ENCODE data around the gene TBR1. TPM values are rescaled to one million over a fixed set of nuclear protein-coding genes. Genes with fewer than 3 reads are reported as not detected.

Gene TBR1
- polyA plus RNA-seq, 1 of the 3 experiments (the other 2 are of a cell fraction), result not detected

DNA sequence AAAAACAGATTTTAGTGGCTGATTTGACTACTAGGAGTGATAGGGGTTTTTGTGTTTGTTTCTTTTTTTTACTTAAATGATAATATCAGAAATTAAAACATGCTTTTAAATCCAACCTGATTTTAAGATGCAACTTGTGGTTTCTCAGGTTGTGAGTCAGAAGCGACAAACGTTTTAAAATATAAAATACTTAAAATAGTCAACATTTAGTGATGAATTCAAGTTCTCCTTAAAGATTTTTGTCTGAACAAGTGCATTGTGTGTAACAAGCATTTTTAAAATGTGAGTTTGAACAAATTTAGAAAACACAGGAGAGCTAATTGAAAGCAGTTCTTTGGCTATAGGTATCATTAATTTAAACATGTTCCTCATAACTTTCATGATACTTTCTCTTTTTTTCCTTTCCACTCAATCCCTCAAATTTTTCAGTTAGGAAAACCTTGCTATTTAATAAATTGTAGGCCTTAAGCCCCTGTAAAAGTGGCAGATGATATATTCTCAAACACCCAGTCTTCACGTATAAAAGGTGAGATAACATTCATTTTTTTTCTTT, 3.6 kb downstream of the TBR1 start:
- Histone ChIP-seq H2AFZ (ENCODE audit: low read depth) (no peak overlapping the region), H3K9ac (no peak overlapping the region), H4K20me1 (ENCODE audit: insufficient read depth) (no peaks in the 10 kb centered on the region), H3K36me3 (replicated peaks in 1 of 2; ENCODE audit: control insufficient read depth in 1 of 2, insufficient read depth in 2 of 2, low read length in 1 of 2) (no peaks in the 10 kb centered on the region), H3K27ac (ENCODE audit: low read depth in 2 of 2, low read length in 1 of 2) (no peak overlapping the region), H3K27me3 (ENCODE audit: insufficient read depth) (peaks cover 77% of the 10 kb centered on the region), H3K4me2 (no peak overlapping the region), H3K79me2 (ENCODE audit: insufficient read depth) (no peaks in the 10 kb centered on the region), H3K4me3 (ENCODE audit: low read depth in 2 of 2, low read length in 1 of 2) (no peak overlapping the region), H3K9me3 (no peaks in the 10 kb centered on the region), H3K9me2 (no peaks in the 10 kb centered on the region), H3K4me1 (ENCODE audit: control insufficient read depth in 1 of 2, insufficient read depth in 2 of 2, low read depth in 1 of 2, low read length in 1 of 2) (peaks cover 0 to 37% of the 10 kb centered on the region in 2 experiments; a peak in 1 of 4 replicates), H3F3A (replicated peaks; ENCODE audit: insufficient read depth) (no peaks in the 10 kb centered on the region)
- TF ChIP-seq, protein P1, sequence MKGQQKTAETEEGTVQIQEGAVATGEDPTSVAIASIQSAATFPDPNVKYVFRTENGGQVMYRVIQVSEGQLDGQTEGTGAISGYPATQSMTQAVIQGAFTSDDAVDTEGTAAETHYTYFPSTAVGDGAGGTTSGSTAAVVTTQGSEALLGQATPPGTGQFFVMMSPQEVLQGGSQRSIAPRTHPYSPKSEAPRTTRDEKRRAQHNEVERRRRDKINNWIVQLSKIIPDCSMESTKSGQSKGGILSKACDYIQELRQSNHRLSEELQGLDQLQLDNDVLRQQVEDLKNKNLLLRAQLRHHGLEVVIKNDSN (IDR thresholded peaks at IDR 0.05; ENCODE audit: borderline replicate concordance, low read depth), result no peak
- TF ChIP-seq RAD21 (IDR thresholded peaks at IDR 0.05; ENCODE audit: low read length) (no peak), RXRA (IDR thresholded peaks at IDR 0.05; ENCODE audit: borderline replicate concordance, low read depth) (no peak), CHD2 (IDR thresholded peaks at IDR 0.05; ENCODE audit: low read length, partially characterized antibody) (no peak), JUND (IDR thresholded peaks at IDR 0.05) (no peak), GABPA (IDR thresholded peaks at IDR 0.05; ENCODE audit: low read depth) (no peak), FOSL2 (IDR thresholded peaks at IDR 0.05; ENCODE audit: borderline replicate concordance, low read depth) (no peak), SMC3 (IDR thresholded peaks at IDR 0.05; ENCODE audit: low read depth, low read length) (no peak)
- TF ChIP-seq, protein P2, sequence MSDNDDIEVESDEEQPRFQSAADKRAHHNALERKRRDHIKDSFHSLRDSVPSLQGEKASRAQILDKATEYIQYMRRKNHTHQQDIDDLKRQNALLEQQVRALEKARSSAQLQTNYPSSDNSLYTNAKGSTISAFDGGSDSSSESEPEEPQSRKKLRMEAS (IDR thresholded peaks at IDR 0.05; ENCODE audit: low read depth), result no peak
- TF ChIP-seq, protein P3, sequence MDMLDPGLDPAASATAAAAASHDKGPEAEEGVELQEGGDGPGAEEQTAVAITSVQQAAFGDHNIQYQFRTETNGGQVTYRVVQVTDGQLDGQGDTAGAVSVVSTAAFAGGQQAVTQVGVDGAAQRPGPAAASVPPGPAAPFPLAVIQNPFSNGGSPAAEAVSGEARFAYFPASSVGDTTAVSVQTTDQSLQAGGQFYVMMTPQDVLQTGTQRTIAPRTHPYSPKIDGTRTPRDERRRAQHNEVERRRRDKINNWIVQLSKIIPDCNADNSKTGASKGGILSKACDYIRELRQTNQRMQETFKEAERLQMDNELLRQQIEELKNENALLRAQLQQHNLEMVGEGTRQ (IDR thresholded peaks at IDR 0.05; ENCODE audit: borderline replicate concordance, low read depth, low read length), result no peak
- TF ChIP-seq, protein P4, sequence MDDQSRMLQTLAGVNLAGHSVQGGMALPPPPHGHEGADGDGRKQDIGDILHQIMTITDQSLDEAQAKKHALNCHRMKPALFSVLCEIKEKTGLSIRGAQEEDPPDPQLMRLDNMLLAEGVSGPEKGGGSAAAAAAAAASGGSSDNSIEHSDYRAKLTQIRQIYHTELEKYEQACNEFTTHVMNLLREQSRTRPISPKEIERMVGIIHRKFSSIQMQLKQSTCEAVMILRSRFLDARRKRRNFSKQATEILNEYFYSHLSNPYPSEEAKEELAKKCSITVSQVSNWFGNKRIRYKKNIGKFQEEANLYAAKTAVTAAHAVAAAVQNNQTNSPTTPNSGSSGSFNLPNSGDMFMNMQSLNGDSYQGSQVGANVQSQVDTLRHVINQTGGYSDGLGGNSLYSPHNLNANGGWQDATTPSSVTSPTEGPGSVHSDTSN (IDR thresholded peaks at IDR 0.05), result no peak
- WGBS (ENCODE audit: low lambda C conversion rate), result 80% methylated on average over 3 of the region's 3 CpGs
- no peak for DNase-seq
- ChIA-PET CTCF (no interaction called here), POLR2A (no interaction called here)

DNA sequence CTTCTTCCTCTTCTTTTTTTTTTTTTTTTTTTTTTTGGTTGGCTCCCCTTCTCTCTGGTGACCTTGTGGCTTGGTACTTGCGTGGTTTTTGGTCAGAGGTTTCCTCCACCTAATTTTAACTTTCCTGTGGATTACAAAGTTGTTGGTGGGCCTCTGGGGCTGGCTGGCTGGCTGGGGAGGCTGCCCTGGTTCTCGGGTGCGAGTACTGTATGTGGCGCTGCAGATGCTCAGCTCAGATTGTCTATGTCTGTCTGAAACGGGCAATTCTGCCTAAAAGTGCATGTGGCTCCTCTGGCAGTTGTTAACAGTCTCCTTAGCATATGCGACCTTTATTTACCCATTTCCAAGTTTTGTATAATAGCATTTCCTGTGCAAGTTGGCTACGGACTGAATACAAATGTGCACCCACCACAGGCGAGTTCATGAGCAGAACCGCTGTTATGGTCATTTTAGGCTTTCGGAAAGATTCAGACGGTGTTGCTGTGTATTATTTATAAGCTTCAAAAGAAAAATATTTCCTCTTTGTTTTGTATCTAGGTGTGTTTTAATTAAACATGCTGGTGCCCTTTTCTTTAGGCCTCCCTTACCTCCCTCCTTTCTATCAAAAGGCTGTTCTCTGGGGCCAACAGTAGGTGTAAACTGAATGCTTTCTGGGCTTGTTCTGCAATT, 4.4 kb downstream of the TBR1 start:
- H3K4me3 ChIP-seq (ENCODE audit: low read depth in 2 of 2, low read length in 1 of 2), result no peak overlapping the region
- ChIA-PET CTCF (interaction anchor here (1.0 kb wide), 1 partner anchor 10 kb away, joined by 3 read pairs; no protein-coding TSS in a partner anchor), POLR2A (no interaction called here)
- H3K27ac ChIP-seq (ENCODE audit: low read depth in 2 of 2, low read length in 1 of 2), result no peak overlapping the region
- no peaks in the 10 kb centered on the region for H3F3A ChIP-seq (replicated peaks; ENCODE audit: insufficient read depth)
- no peaks in the 10 kb centered on the region for H4K20me1 ChIP-seq (ENCODE audit: insufficient read depth)
- no peak for TF ChIP-seq POLR2AphosphoS5 (IDR thresholded peaks at IDR 0.05; ENCODE audit: low read depth, low read length)
- H3K9me2 ChIP-seq, result no peaks in the 10 kb centered on the region
- H2AFZ ChIP-seq (ENCODE audit: low read depth), result no peak overlapping the region
- no peaks in the 10 kb centered on the region for H3K36me3 ChIP-seq (replicated peaks in 1 of 2; ENCODE audit: control insufficient read depth in 1 of 2, insufficient read depth in 2 of 2, low read length in 1 of 2)
- H3K27me3 ChIP-seq (ENCODE audit: insufficient read depth), result peaks cover 73% of the 10 kb centered on the region
- 88% methylated on average over 11 of the region's 11 CpGs for WGBS (ENCODE audit: low lambda C conversion rate)
- H3K9ac ChIP-seq, result no peak overlapping the region
- no peak overlapping the region for H3K4me2 ChIP-seq
- peaks cover 0 to 30% of the 10 kb centered on the region in 2 experiments; a peak in 1 of 4 replicates for H3K4me1 ChIP-seq (ENCODE audit: control insufficient read depth in 1 of 2, insufficient read depth in 2 of 2, low read depth in 1 of 2, low read length in 1 of 2)
- H3K9me3 ChIP-seq, result no peaks in the 10 kb centered on the region
- no peak for DNase-seq
- H3K79me2 ChIP-seq (ENCODE audit: insufficient read depth), result no peaks in the 10 kb centered on the region
